Lower lobe of right lung (tissue), 2 donors: ENCODE results near the gene DOK4. TPM values are rescaled to one million over a fixed set of nuclear protein-coding genes. Genes with fewer than 3 reads are reported as not detected.
"Not testable (repeated sequence)": the region's sequence is repeated elsewhere in the genome, so short reads cannot be mapped to it uniquely, and the experiment has no call there.

Source experiments
- ATAC-seq, 2 donors: fragments of 200-7000 bp; cut with Tn5 transposase; one replicate each; pipeline ENCODE4 v1.9.1; 2020 to 2022; ENCODE audit warnings: mild to moderate bottlenecking in 2 of 2, moderate library complexity in 2 of 2
- DNase-seq: peaks from one replicate; pipeline ENCODE4 v3.0.0-alpha.2; 2020
- H3K27ac ChIP-seq: fragments of 200-600 bp; one replicate; pipeline ENCODE4 v1.8.0; 2022
- H3K27me3 ChIP-seq: fragments of 200-600 bp; one replicate; pipeline ENCODE4 v1.8.0; 2022; ENCODE audit warnings: low read depth
- H3K36me3 ChIP-seq: fragments of 200-600 bp; one replicate; pipeline ENCODE4 v1.8.0; 2022; ENCODE audit warnings: mild to moderate bottlenecking
- H3K4me1 ChIP-seq: fragments of 200-600 bp; one replicate; pipeline ENCODE4 v1.8.0; 2022
- H3K4me3 ChIP-seq: fragments of 200-600 bp; one replicate; pipeline ENCODE4 v1.8.0; 2022; ENCODE audit warnings: mild to moderate bottlenecking
- H3K9me3 ChIP-seq: fragments of 200-600 bp; one replicate; pipeline ENCODE4 v1.8.0; 2022
- CTCF ChIP-seq: fragments of 200-600 bp; IDR thresholded peaks from one replicate; pipeline ENCODE4 v1.8.0; 2022; ENCODE audit warnings: antibody characterized with exemption, mild to moderate bottlenecking
- intact Hi-C: fragments of 100-400 bp; cut with DNase I; formaldehyde crosslinking; loops from one replicate; pipeline ENCODE4 v1.11.0; 2022
- total RNA-seq: library from RNA; stranded (reverse); fragmentation: NEBNext Ultra II Directional; extraction: Animal tissue kit (Norgen Biotek cat#: 25700); gene quantifications from one replicate; pipeline ENCODE4 v1.2.1, GENCODE V29; 2021
- donor health status: DM: no; HTN: yes; CAD: no; lungs with severe emphysema.

DOK4 gene
- total RNA-seq, 1 donor from 2014 or later: 57.3 TPM

- Histone ChIP-seq H3K9me3 (no peaks in the 10 kb centered on the region), H3K4me3 (no peak overlapping the region), H3K27me3 (no peaks in the 10 kb centered on the region), H3K36me3 (peaks cover 8% of the 10 kb centered on the region), H3K27ac (no peak overlapping the region), H3K4me1 (peaks cover 31% of the 10 kb centered on the region)
- no peak for DNase-seq
- no peak for TF ChIP-seq CTCF
- ATAC-seq: no peak
- intact Hi-C loops: no loop called here
Observed at GRCh38 chr16:57444711-57445110, 41.6 kb downstream of the DOK4 start.

GRCh38 chr16:57440551-57440950 is 45.7 kb downstream of the DOK4 start:
- H3K4me1 ChIP-seq, intact Hi-C loops, H3K4me3 ChIP-seq, ATAC-seq, H3K9me3 ChIP-seq, H3K27ac ChIP-seq, DNase-seq, H3K27me3 ChIP-seq: not testable (repeated sequence)
- peaks cover 50% of the 10 kb centered on the region for H3K36me3 ChIP-seq

- H3K4me1 ChIP-seq, H3K27ac ChIP-seq, ATAC-seq, H3K4me3 ChIP-seq, intact Hi-C loops, H3K27me3 ChIP-seq, H3K9me3 ChIP-seq, DNase-seq: not testable (repeated sequence)
- peaks cover 56% of the 10 kb centered on the region for H3K36me3 ChIP-seq
Observed at GRCh38 chr16:57439947-57440346, 46.3 kb downstream of the DOK4 start.

- intact Hi-C loops: no loop called here
- DNase-seq (no peak), ATAC-seq (no peak)
- no peak overlapping the region for H3K27ac ChIP-seq
- H3K4me3 ChIP-seq: no peak overlapping the region
- no peaks in the 10 kb centered on the region for H3K9me3 ChIP-seq
- no peaks in the 10 kb centered on the region for H3K27me3 ChIP-seq
- H3K36me3 ChIP-seq: peaks cover 97% of the 10 kb centered on the region
- no peaks in the 10 kb centered on the region for H3K4me1 ChIP-seq
- TF ChIP-seq CTCF: no peak
Observed at GRCh38 chr16:57435838-57436237, 50.5 kb downstream of the DOK4 start.

- H3K27me3 ChIP-seq: no peaks in the 10 kb centered on the region
- DNase-seq (no peak), ATAC-seq (no peak)
- no peak for TF ChIP-seq CTCF
- no peaks in the 10 kb centered on the region for H3K9me3 ChIP-seq
- intact Hi-C loops: no loop called here
- no peak overlapping the region for H3K4me3 ChIP-seq
- H3K4me1 ChIP-seq: no peaks in the 10 kb centered on the region
- peaks cover 100% of the 10 kb centered on the region for H3K36me3 ChIP-seq
- H3K27ac ChIP-seq: no peak overlapping the region
Observed at GRCh38 chr16:57434003-57434402, 52.3 kb downstream of the DOK4 start.

- no peak for DNase-seq
- H3K36me3 ChIP-seq: peaks cover 100% of the 10 kb centered on the region
- H3K4me1 ChIP-seq: no peaks in the 10 kb centered on the region
- H3K4me3 ChIP-seq: no peak overlapping the region
- no peaks in the 10 kb centered on the region for H3K27me3 ChIP-seq
- no peak for ATAC-seq
- no peaks in the 10 kb centered on the region for H3K9me3 ChIP-seq
- intact Hi-C loops: no loop called here
- no peak for TF ChIP-seq CTCF
- H3K27ac ChIP-seq: no peak overlapping the region
Observed at GRCh38 chr16:57432989-57433388, 53.3 kb downstream of the DOK4 start.

GRCh38 chr16:57432505-57432904 is 53.8 kb downstream of the DOK4 start:
- Histone ChIP-seq H3K4me3 (no peak overlapping the region), H3K9me3 (no peaks in the 10 kb centered on the region), H3K27ac (no peak overlapping the region), H3K27me3 (no peaks in the 10 kb centered on the region), H3K4me1 (no peaks in the 10 kb centered on the region), H3K36me3 (peaks cover 100% of the 10 kb centered on the region)
- ATAC-seq (no peak), DNase-seq (no peak)
- intact Hi-C loops: no loop called here
- no peak for TF ChIP-seq CTCF
